Measurements from ENCODE around the gene MXRA7.
"Not testable (repeated sequence)": the region's sequence is repeated elsewhere in the genome, so short reads cannot be mapped to it uniquely, and the experiment has no call there.

MXRA7 gene

GRCh38 chr17:76714822-76715495 lies 4.2 kb upstream of the MXRA7 start:
- DNase-seq = peak; percentile 91

- DNase-seq = no peak
These were observed 3.6 kb upstream of the MXRA7 start for GRCh38 chr17:76714336-76714735.

- no peak for DNase-seq
These were observed 3.0 kb upstream of the MXRA7 start for GRCh38 chr17:76713765-76714164.

GRCh38 chr17:76712321-76712720 lies 1.6 kb upstream of the MXRA7 start:
- DNase-seq = not testable (repeated sequence)

- not testable (repeated sequence) for DNase-seq
These were observed 558 bp downstream of the MXRA7 start for GRCh38 chr17:76709951-76710862.

GRCh38 chr17:76709077-76709950 lies 1.5 kb downstream of the MXRA7 start:
- DNase-seq = no peak

GRCh38 chr17:76707985-76708807 lies 2.6 kb downstream of the MXRA7 start:
- no peak for DNase-seq

GRCh38 chr17:76706817-76707216 lies 3.9 kb downstream of the MXRA7 start:
- no peak for DNase-seq

- DNase-seq = no peak
These were observed 6.0 kb downstream of the MXRA7 start for GRCh38 chr17:76704805-76705204.

GRCh38 chr17:76702941-76703637 lies 7.7 kb downstream of the MXRA7 start:
- DNase-seq = no peak

GRCh38 chr17:76702076-76702475 lies 8.7 kb downstream of the MXRA7 start:
- DNase-seq = no peak

- no peak for DNase-seq
These were observed 9.2 kb downstream of the MXRA7 start for GRCh38 chr17:76701471-76701967.

- DNase-seq = no peak
These were observed 9.9 kb downstream of the MXRA7 start for GRCh38 chr17:76700617-76701470.

- DNase-seq = no peak
These were observed 10.5 kb downstream of the MXRA7 start for GRCh38 chr17:76700270-76700616.

GRCh38 chr17:76698466-76698977 lies 12.2 kb downstream of the MXRA7 start:
- not testable (repeated sequence) for DNase-seq

- no peak for DNase-seq
These were observed 12.9 kb downstream of the MXRA7 start for GRCh38 chr17:76697702-76698465.

- DNase-seq = no peak
These were observed 13.7 kb downstream of the MXRA7 start for GRCh38 chr17:76696763-76697701.

Measured in activated effector memory CD4-positive, alpha-beta T cell treated with anti-CD3 and anti-CD28 coated beads, Interleukin-2, amount 50 U/mL, for 16 hours (primary cell).